NT2/D1 (cell line): ENCODE measurements around the gene TAGLN2.
A peak's percentile ranks its signal among the peaks of the same experiment; 100 is the strongest.

ENCODE experiments used
- DNase-seq: peaks from one replicate; pipeline ENCODE4 v3.0.0-alpha.2; 2011; ENCODE audit warnings: low read depth, low spot score
- H3K27me3 ChIP-seq: 2 replicates; pipeline ENCODE4 v1.6.0; 2011; ENCODE audit warnings: mild to moderate bottlenecking; ENCODE audit not compliant: insufficient read length, insufficient read depth
- H3K36me3 ChIP-seq: 2 replicates; pipeline ENCODE4 v1.6.1; 2011; ENCODE audit warnings: mild to moderate bottlenecking, low read length, mixed read lengths; ENCODE audit not compliant: insufficient read depth, insufficient read length
- H3K4me1 ChIP-seq: 2 replicates; pipeline ENCODE4 v1.5.1; 2011; ENCODE audit not compliant: insufficient read depth, insufficient read length
- H3K4me3 ChIP-seq: 2 replicates; pipeline ENCODE4 v1.5.1; 2011; ENCODE audit warnings: low read depth; ENCODE audit not compliant: insufficient read length
- H3K9ac ChIP-seq: 2 replicates; pipeline ENCODE4 v1.6.0; 2011; ENCODE audit warnings: low read depth; ENCODE audit not compliant: insufficient read length
- H3K9me3 ChIP-seq: 2 replicates; pipeline ENCODE4 v1.5.1; 2011; ENCODE audit warnings: mild to moderate bottlenecking, low read length; ENCODE audit not compliant: insufficient read depth
- SUZ12 ChIP-seq: IDR thresholded peaks from 2 replicates; pipeline ENCODE4 v1.6.1; 2011; ENCODE audit not compliant: insufficient read length, insufficient read depth; ENCODE audit errors: extremely low read depth
- YY1 ChIP-seq: IDR thresholded peaks from 2 replicates; pipeline ENCODE4 v1.6.1; 2011; ENCODE audit not compliant: insufficient read length, insufficient read depth
- ZNF274 ChIP-seq: IDR thresholded peaks from 2 replicates; pipeline ENCODE4 v1.6.1; 2011; ENCODE audit warnings: mild to moderate bottlenecking, low read depth, low read length

Gene TAGLN2

GRCh38 chr1:159930216-159930615, 4.9 kb upstream of the TAGLN2 start:
- no peak for DNase-seq
- Histone ChIP-seq H3K4me3 (no peak overlapping the region), H3K36me3 (peaks cover 88% of the 10 kb centered on the region), H3K9me3 (no peaks in the 10 kb centered on the region), H3K27me3 (no peaks in the 10 kb centered on the region), H3K4me1 (peaks cover 4% of the 10 kb centered on the region), H3K9ac (no peak overlapping the region)
- TF ChIP-seq SUZ12 (no peak), ZNF274 (no peak), YY1 (no peak)

- no peak for DNase-seq
- no peak overlapping the region for H3K9ac ChIP-seq
- peaks cover 83% of the 10 kb centered on the region for H3K36me3 ChIP-seq
- no peak overlapping the region for H3K4me3 ChIP-seq
- H3K4me1 ChIP-seq: peaks cover 4% of the 10 kb centered on the region
- no peaks in the 10 kb centered on the region for H3K27me3 ChIP-seq
- TF ChIP-seq ZNF274: no peak
- TF ChIP-seq YY1: no peak
- TF ChIP-seq SUZ12: no peak
- H3K9me3 ChIP-seq: no peaks in the 10 kb centered on the region
Measured at GRCh38 chr1:159929155-159930051, 4.1 kb upstream of the TAGLN2 start.

DNA sequence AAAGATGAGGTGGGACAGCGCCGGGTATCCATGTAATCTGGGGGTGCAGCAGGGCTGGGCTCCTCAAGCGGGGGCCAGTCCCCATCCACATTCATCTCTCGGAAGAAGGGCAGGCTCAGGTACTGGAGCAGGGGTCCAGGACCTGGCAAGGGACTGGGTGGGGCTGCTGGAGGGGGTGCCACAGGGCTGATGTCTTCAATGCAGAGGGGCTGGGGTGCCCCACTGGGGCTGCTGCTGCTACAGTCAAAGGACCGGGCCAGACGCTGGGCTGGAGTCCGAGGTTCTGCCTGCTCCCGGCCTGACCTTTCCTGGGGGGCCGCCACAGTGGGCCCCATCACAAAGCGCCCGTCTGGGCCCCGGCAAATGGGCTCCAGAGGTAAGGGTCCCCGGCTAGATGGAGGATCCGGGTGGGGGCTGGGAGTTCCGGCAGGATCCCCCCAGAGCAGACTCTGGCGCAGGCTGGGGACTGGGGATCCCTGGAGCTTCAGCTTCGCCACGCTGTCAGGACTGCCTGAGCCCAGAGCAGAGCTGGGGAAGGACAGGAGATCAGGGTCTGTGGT, 3.3 kb upstream of the TAGLN2 start:
- Histone ChIP-seq H3K9ac (no peak overlapping the region), H3K9me3 (no peaks in the 10 kb centered on the region), H3K4me1 (peaks cover 4% of the 10 kb centered on the region), H3K4me3 (no peak overlapping the region), H3K36me3 (peaks cover 83% of the 10 kb centered on the region), H3K27me3 (no peaks in the 10 kb centered on the region)
- TF ChIP-seq YY1: no peak
- TF ChIP-seq ZNF274: no peak
- no peak for TF ChIP-seq SUZ12
- DNase-seq: no peak

DNA sequence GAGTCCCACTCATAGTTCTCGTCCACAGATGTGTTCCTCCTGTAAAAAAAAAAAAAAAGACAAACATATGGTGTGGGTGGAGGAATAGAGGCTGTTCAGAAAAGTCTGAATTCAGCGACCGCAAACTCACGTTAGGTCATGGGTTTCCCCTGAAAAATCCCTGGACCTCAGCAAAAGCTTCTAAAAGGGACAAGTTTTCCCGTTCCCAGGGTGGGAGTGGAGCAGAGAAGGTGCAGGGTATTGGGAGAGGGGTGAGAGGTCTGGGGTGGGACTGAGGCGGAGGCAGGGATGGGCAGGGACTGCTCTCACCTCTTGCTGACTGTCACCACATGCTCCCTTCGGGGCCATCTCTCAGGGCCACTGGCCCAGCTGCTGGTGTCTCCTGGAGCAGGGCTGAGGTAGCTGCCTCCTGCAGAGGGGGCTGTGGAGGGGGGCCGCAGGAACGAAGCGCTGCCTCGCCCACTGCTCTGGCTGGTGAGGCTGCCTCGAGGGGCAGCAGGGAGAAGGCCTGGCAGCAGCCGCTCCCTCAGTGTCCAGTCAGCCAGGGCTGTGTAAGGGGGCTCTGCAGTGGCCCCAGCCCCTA, 2.6 kb upstream of the TAGLN2 start:
- no peak for DNase-seq
- Histone ChIP-seq H3K4me3 (no peak overlapping the region), H3K4me1 (peaks cover 6% of the 10 kb centered on the region), H3K27me3 (no peaks in the 10 kb centered on the region), H3K9me3 (no peaks in the 10 kb centered on the region), H3K9ac (no peak overlapping the region), H3K36me3 (peaks cover 83% of the 10 kb centered on the region)
- TF ChIP-seq ZNF274 (no peak), YY1 (no peak), SUZ12 (no peak)

GRCh38 chr1:159927211-159927848, 2.0 kb upstream of the TAGLN2 start:
- Histone ChIP-seq H3K36me3 (peaks cover 83% of the 10 kb centered on the region), H3K4me1 (peaks cover 12% of the 10 kb centered on the region), H3K9ac (no peak overlapping the region), H3K4me3 (no peak overlapping the region), H3K9me3 (no peaks in the 10 kb centered on the region), H3K27me3 (no peaks in the 10 kb centered on the region)
- no peak for DNase-seq
- no peak for TF ChIP-seq ZNF274
- TF ChIP-seq YY1: no peak
- no peak for TF ChIP-seq SUZ12

GRCh38 chr1:159925719-159926078, 392 bp upstream of the TAGLN2 start:
- Histone ChIP-seq H3K9ac (peak overlapping the region; percentile 99), H3K4me3 (peak overlapping the region; percentile 97), H3K9me3 (no peaks in the 10 kb centered on the region), H3K36me3 (peaks cover 84% of the 10 kb centered on the region), H3K4me1 (peaks cover 19% of the 10 kb centered on the region), H3K27me3 (no peaks in the 10 kb centered on the region)
- TF ChIP-seq SUZ12 (no peak), YY1 (no peak), ZNF274 (no peak)
- DNase-seq: no peak
